HepG2 (cell line): ENCODE results near the gene PBX1. TPM values are rescaled to one million over a fixed set of nuclear protein-coding genes. Genes with fewer than 3 reads are reported as not detected.

Experiments
- ATAC-seq: fragments of 200-7000 bp; cut with Tn5 transposase; 3 replicates; pipeline ENCODE4 v1.9.1; 2020; ENCODE audit warnings: mild to moderate bottlenecking, moderate library complexity
- BruUV-seq: library from RNA; stranded (reverse); fragments of 400-500 nt; replicated peaks from 2 replicates; lab custom pipeline; 2021; lab: Mats Ljungman, UMichigan
- CTCF ChIA-PET: fragments of 300-600 bp; formaldehyde crosslinking; extraction: SDS; loops from one replicate; lab custom pipeline; 2021; ENCODE audit warnings: low total read pairs, inconsistent platforms, low intra/inter-chr PET ratio; lab: Yijun Ruan, JAX
- POLR2A ChIA-PET: fragments of 350-600 bp; sonication (Branson Sonifier 250); formaldehyde crosslinking; loops from one replicate; lab custom pipeline; 2020; ENCODE audit warnings: antibody characterized with exemption, inconsistent platforms; lab: Yijun Ruan, JAX
- DNase-seq: peaks from one replicate; pipeline ENCODE4 v3.0.0-alpha.2; 2015; ENCODE audit warnings: low spot score
- FAIRE-seq: peaks from 3 replicates; lab custom pipeline; 2011; peaks lifted over from hg19 to GRCh38; lab: Jason Lieb, UNC
- H2AFZ ChIP-seq: one replicate; pipeline ENCODE4 v1.6.1; 2011; ENCODE audit warnings: low read length, inconsistent platforms
- H3K27ac ChIP-seq: fragments of 300-600 bp; 3 replicates; pipeline ENCODE4 v1.8.0; 2011; ENCODE audit warnings: mixed run types, mild to moderate bottlenecking, mixed read lengths, low read length, inconsistent platforms; ENCODE audit not compliant: insufficient read depth; ENCODE audit errors: extremely low read length
- H3K27me3 ChIP-seq, 2 experiments: fragments of 200-600 bp in 1 of 2; 2 replicates in 1 of 2; 3 replicates in 1 of 2; pipeline versions ENCODE4 v1.6.0 to v1.8.0; 2011; ENCODE audit warnings: low read length in 2 of 2, mild to moderate bottlenecking in 2 of 2, moderate library complexity in 2 of 2, inconsistent platforms in 1 of 2; ENCODE audit not compliant: insufficient read depth in 2 of 2, control insufficient read depth in 1 of 2
- H3K36me3 ChIP-seq, 2 experiments: fragments of 200-600 bp in 1 of 2; replicated peaks in 1 of 2; 2 replicates in 1 of 2; 3 replicates in 1 of 2; pipeline versions ENCODE4 v1.5.1 to v1.8.0; 2011; ENCODE audit warnings: low read length in 2 of 2, inconsistent platforms in 1 of 2; ENCODE audit not compliant: insufficient read depth in 2 of 2, control insufficient read depth in 1 of 2
- H3K4me1 ChIP-seq: 2 replicates; pipeline ENCODE4 v1.5.1; 2012; ENCODE audit warnings: low read length, inconsistent platforms; ENCODE audit not compliant: insufficient read depth
- H3K4me2 ChIP-seq: 2 replicates; pipeline ENCODE4 v1.6.0; 2011; ENCODE audit warnings: low read depth, low read length, inconsistent platforms
- H3K4me3 ChIP-seq, 3 experiments: fragments of 200-600 bp in 1 of 3; sonication (generic), shearing (Covaris generic) in 1 of 3; replicated peaks in 1 of 3; 2 replicates each; pipeline ENCODE4 v1.5.1; 2011 to 2016; ENCODE audit warnings: low read length in 3 of 3, inconsistent platforms in 2 of 3, low read depth in 2 of 3, mild to moderate bottlenecking in 2 of 3, control low read depth in 1 of 3, mixed read lengths in 1 of 3; ENCODE audit not compliant: insufficient read depth in 1 of 3
- H3K79me2 ChIP-seq: one replicate; pipeline ENCODE4 v1.6.1; 2011; ENCODE audit warnings: low read length, inconsistent platforms; ENCODE audit not compliant: insufficient read depth
- H3K9ac ChIP-seq: 2 replicates; pipeline ENCODE4 v1.6.0; 2011; ENCODE audit warnings: mild to moderate bottlenecking, low read depth, low read length, inconsistent platforms; ENCODE audit not compliant: insufficient read depth
- H3K9me3 ChIP-seq: 2 replicates; pipeline ENCODE4 v1.5.1; 2012; ENCODE audit warnings: mild to moderate bottlenecking, low read length
- H4K20me1 ChIP-seq: 2 replicates; pipeline ENCODE4 v1.6.0; 2011; ENCODE audit warnings: inconsistent platforms, mild to moderate bottlenecking, low read length, moderate library complexity; ENCODE audit not compliant: insufficient read depth
- ATF1 ChIP-seq: IDR thresholded peaks from 2 replicates; pipeline ENCODE4 v1.6.1; 2016; ENCODE audit warnings: mild to moderate bottlenecking, control low read depth
- E2F5 ChIP-seq: sonication (generic); formaldehyde crosslinking; conservative IDR thresholded peaks from 2 replicates; pipeline ENCODE4 v1.4.0; 2020; ENCODE audit warnings: missing genetic modification reagents
- MYNN ChIP-seq: sonication (generic); formaldehyde crosslinking; IDR thresholded peaks from 2 replicates; pipeline ENCODE4 v1.4.0; 2020; ENCODE audit warnings: mild to moderate bottlenecking, low read depth, missing genetic modification reagents
- NFKBIZ ChIP-seq: IDR thresholded peaks from 2 replicates; pipeline ENCODE4 v1.6.1; 2018; ENCODE audit warnings: missing genetic modification reagents, missing compliant biosample characterization
- REST ChIP-seq, 2 experiments: IDR thresholded peaks; 2 replicates each; pipeline ENCODE4 v1.6.1; 2011 to 2012; ENCODE audit warnings: low read length in 2 of 2, borderline replicate concordance in 1 of 2, low read depth in 1 of 2, mild to moderate bottlenecking in 1 of 2, moderate library complexity in 1 of 2
- RFXAP ChIP-seq: sonication (generic); formaldehyde crosslinking; IDR thresholded peaks from 2 replicates; pipeline ENCODE4 v1.4.0; 2020; ENCODE audit warnings: missing genetic modification reagents, borderline replicate concordance
- STAG1 ChIP-seq: sonication (generic); formaldehyde crosslinking; IDR thresholded peaks from 2 replicates; pipeline ENCODE4 v1.4.0; 2020; ENCODE audit warnings: missing genetic modification reagents
- ZBTB1 ChIP-seq: sonication (generic); formaldehyde crosslinking; IDR thresholded peaks from 2 replicates; pipeline ENCODE4 v1.4.0; 2020; ENCODE audit warnings: missing genetic modification reagents, borderline replicate concordance
- ZNF160 ChIP-seq: sonication (generic); formaldehyde crosslinking; IDR thresholded peaks from 2 replicates; pipeline ENCODE4 v1.8.0; 2022; ENCODE audit warnings: mild to moderate bottlenecking, inconsistent platforms, missing genetic modification reagents
- ZNF235 ChIP-seq: sonication (generic); formaldehyde crosslinking; IDR thresholded peaks from 2 replicates; pipeline ENCODE4 v1.8.1; 2023; ENCODE audit warnings: mild to moderate bottlenecking, missing genetic modification reagents, borderline replicate concordance
- ZNF609 ChIP-seq: sonication (generic); formaldehyde crosslinking; IDR thresholded peaks from 2 replicates; pipeline ENCODE4 v1.4.0; 2020; ENCODE audit warnings: mild to moderate bottlenecking, missing genetic modification reagents, borderline replicate concordance
- ZNF747 ChIP-seq: sonication (generic); formaldehyde crosslinking; IDR thresholded peaks from 2 replicates; pipeline ENCODE4 v1.8.1; 2023; ENCODE audit warnings: missing genetic modification reagents, mild to moderate bottlenecking, borderline replicate concordance
- ZNF784 ChIP-seq: sonication (generic); formaldehyde crosslinking; IDR thresholded peaks from 2 replicates; pipeline ENCODE4 v1.5.1; 2020; ENCODE audit warnings: missing genetic modification reagents, mild to moderate bottlenecking, borderline replicate concordance
- ZNF879 ChIP-seq: sonication (generic); formaldehyde crosslinking; IDR thresholded peaks from 2 replicates; pipeline ENCODE4 v1.8.1; 2023; ENCODE audit warnings: missing genetic modification reagents
- WGBS: methylation state at CpG from one replicate; pipeline ENCODE4 v1.1.6; 2017; ENCODE audit warnings: low lambda C conversion rate; 5-methylcytosine and 5-hydroxymethylcytosine counted together
- in situ Hi-C: cut with HindIII; loops from 2 replicates; pipeline ENCODE4 v1.10.0; 2017; ENCODE audit warnings: low pct_unique_long_range_greater_than_20kb; ENCODE audit not compliant: extremely low pct_ligation_motif_present
- intact Hi-C: fragments of 100-400 bp; cut with micrococcal nuclease; formaldehyde crosslinking; loops from one replicate; pipeline ENCODE4 v1.10.0; 2022; ENCODE audit not compliant: unreplicated experiment
- polyA plus RNA-seq, 8 experiments: library from polyadenylated mRNA; depleted of rRNA in 3 of 8; stranded (reverse) in 7 of 8; unstranded in 1 of 8; fragments of >200 nt; fragmentation: Illumina TruSeq in 4 of 8; extraction: Trizol in 4 of 8; gene quantifications; 2 replicates each; pipeline versions ENCODE4 v1.2.1 to v1.2.3, GENCODE V29; 2011 to 2016; ENCODE audit warnings: low read depth in 4 of 8, missing spikeins in 1 of 8, mixed read lengths in 1 of 8; ENCODE audit not compliant: insufficient read depth in 1 of 8
- total RNA-seq, 5 experiments: library from RNA; depleted of rRNA; stranded (reverse); fragments of >200 nt; fragmentation: Illumina TruSeq; extraction: Trizol; gene quantifications; 2 replicates each; pipeline ENCODE4 v1.2.3, GENCODE V29; 2016; ENCODE audit warnings: low read depth in 1 of 5

PBX1 gene
- total and polyA plus RNA-seq, 2 of the 13 experiments (the other 11 are each of a cell fraction or from before 2014, with no cell fraction given): 0.24 TPM; not detected in 1

GRCh38 chr1:164671323-164671965, 112.5 kb downstream of the PBX1 start:
- Histone ChIP-seq H4K20me1 (no peaks in the 10 kb centered on the region), H2AFZ (no peak overlapping the region), H3K4me2 (no peak overlapping the region), H3K27ac (no peak overlapping the region), H3K4me1 (no peaks in the 10 kb centered on the region), H3K36me3 (no peaks in the 10 kb centered on the region), H3K9ac (no peak overlapping the region), H3K9me3 (no peaks in the 10 kb centered on the region), H3K27me3 (no peaks in the 10 kb centered on the region), H3K4me3 (no peak overlapping the region), H3K79me2 (no peaks in the 10 kb centered on the region)
- no TSS peak for BruUV-seq
- ChIA-PET POLR2A (no interaction called here), CTCF (no interaction called here)
- intact Hi-C loops (no loop called here), in situ Hi-C loops (loop anchor here (10.0 kb wide), 1 partner anchor 113 kb away; no protein-coding TSS in a partner anchor)
- 49% methylated on average over 7 of the region's 7 CpGs for WGBS
- FAIRE-seq (no peak), ATAC-seq (no peak), DNase-seq (no peak)
- TF ChIP-seq ZNF879 (CRISPR knock-in tag) (no peak), MYNN (CRISPR knock-in tag) (no peak), ZNF235 (CRISPR knock-in tag) (no peak), E2F5 (CRISPR knock-in tag) (no peak), RFXAP (no peak), ZBTB1 (CRISPR knock-in tag) (no peak), ZNF784 (no peak), ATF1 (no peak), NFKBIZ (CRISPR knock-in tag) (no peak), REST (IDR thresholded peaks at IDR 0.05; ENCODE audit: borderline replicate concordance in 1 of 2, low read depth in 1 of 2, low read length in 2 of 2) (no peak), ZNF609 (no peak), ZNF747 (no peak), STAG1 (CRISPR knock-in tag) (no peak), ZNF160 (CRISPR knock-in tag) (no peak)
